Stromal cell of bone marrow (primary cell): Measurements from ENCODE around the gene MRPL21.
A peak's percentile ranks its signal among the peaks of the same experiment; 100 is the strongest.
"Not testable (repeated sequence)": the region's sequence is repeated elsewhere in the genome, so short reads cannot be mapped to it uniquely, and the experiment has no call there.

Experiments
- DNase-seq: peaks from one replicate; pipeline ENCODE4 v3.0.0-alpha.2; 2012; ENCODE audit warnings: low read depth

The MRPL21 gene

GRCh38 chr11:68867066-68867465 lies 36.6 kb downstream of the MRPL21 start:
- no peak for DNase-seq

DNA sequence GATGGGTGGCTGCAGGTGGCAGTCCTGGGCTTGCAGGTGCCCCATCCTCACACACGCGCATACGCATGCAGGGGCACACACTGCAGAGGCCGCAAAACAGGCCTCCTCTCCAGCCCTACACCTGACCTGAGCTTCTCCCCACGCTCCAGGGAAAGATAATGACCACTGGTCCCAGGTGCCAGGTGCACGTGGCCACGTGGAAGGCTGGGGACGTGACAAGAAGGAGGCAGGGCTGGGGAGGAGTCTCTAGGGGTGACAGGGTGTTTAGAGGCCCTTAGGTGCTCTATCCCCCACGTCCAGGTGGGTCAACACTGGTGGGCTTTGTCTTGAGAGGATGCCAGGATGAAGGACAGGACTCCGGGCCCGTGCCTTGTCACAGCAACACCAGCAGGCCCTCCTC lies 38.4 kb downstream of the MRPL21 start:
- no peak for DNase-seq

- DNase-seq, result no peak
These were observed 39.9 kb downstream of the MRPL21 start for GRCh38 chr11:68863553-68864265.

DNA sequence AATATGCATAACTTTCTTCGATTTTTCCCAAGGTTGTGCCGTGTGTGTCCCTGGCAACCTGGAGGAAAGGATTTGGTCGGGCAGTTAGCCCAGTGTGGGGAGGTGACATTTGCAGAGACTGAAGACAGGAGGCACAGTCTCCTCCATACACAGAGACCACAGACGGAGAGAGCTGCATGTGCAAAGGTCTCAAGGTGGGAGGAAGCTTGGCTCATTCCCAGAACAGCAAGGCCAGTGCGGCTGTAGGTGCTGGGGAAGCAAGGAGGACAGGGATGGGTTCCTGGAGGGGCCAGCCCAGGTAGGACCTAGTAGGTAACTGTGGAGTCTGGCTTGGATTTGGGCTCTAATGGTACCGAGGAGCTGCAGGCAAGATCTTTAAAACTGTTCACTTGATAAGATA lies 41.2 kb downstream of the MRPL21 start:
- DNase-seq, result no peak

- DNase-seq, result no peak
These were observed 44.5 kb downstream of the MRPL21 start for GRCh38 chr11:68859123-68859522.

DNA sequence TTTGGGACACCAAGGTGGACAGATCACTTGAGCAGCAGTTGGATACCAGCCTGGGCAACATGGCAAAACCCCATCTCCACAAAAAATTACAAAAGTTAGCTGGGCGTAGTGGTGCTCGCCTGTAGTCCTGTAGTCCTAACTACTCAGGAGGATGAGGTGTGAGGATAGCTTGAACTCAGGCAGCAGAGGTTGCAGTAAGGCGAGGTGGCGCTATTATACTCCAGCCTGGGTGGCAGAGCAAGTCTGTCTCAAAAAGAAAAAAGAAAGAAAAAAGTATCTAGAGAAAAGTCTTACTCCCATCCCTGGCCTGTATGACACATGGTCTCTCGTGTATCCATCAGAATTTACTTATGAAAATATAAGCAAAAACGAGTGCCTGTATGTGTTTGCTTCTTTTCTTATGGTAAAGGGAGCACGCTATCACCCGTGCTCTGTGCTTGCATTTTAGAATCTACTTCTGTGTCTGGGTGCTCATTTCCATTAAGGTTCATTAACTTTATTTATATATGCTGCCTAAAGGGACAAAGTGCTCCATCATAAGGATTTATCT lies 46.5 kb downstream of the MRPL21 start:
- DNase-seq, result no peak

- DNase-seq, result not testable (repeated sequence)
These were observed 47.1 kb downstream of the MRPL21 start for GRCh38 chr11:68856425-68857030.

DNA sequence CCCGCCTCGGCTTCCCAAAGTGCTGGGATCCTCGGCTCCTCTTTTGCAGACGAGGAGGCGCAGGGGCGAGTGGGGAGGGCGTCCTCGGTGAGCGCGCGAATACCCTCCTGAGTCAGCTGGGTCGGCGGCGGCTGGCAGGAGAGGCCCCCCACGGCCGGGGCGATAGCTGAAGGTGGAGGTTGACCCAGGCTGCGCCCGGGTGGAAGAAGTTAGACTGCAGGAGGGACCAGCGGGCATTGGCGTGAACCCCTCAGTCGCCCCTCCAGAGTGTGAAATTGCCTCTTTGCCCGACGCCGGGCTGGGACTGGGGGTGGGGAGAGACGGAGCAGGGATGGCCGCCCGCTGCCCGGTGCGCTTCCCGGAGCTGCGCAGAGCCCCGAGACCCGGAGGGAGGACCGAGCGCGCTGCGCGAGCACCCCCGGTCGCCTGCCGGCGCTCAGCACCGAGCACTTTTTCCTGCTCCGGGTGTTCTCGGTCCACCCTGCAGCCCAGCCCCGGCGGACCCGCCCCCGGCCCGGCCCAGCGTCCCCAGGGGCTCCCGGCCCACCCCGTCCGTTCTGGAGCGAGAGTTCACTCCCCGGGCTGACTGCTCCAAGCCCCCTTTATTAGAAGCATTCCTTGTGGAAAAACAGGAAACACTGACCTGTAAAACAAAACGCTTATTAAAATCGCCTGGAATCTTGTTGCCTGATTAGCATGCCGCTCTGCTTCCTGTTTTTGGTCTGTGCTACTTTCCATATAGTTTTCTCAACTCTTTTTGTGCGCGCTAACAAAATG lies 48.2 kb downstream of the MRPL21 start:
- no peak for DNase-seq

GRCh38 chr11:68854273-68854958 lies 49.2 kb downstream of the MRPL21 start:
- DNase-seq, result no peak

GRCh38 chr11:68852628-68853027 lies 51.0 kb downstream of the MRPL21 start:
- DNase-seq, result no peak

GRCh38 chr11:68848429-68848828 lies 55.2 kb downstream of the MRPL21 start:
- no peak for DNase-seq

DNA sequence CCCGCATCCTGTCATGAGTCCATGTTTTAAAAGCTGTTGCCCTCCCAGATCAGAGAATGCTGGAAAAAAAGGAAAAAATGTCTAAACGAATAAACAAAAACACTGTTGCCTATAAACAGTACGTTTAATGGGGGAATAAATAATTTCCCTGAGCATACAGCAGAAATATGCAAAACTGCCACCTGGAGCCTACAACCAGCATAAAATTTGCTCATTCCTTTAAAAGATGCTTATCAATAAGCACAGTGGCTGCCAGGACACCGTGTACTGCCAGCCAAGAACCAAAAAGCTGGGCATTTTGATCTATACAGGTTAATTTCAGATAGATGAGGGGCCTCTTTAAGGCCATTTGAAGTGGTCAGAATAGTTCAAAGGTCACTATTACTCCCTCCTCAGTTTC lies 56.2 kb downstream of the MRPL21 start:
- no peak for DNase-seq

- no peak for DNase-seq
These were observed 58.2 kb downstream of the MRPL21 start for GRCh38 chr11:68845351-68846002.

- no peak for DNase-seq
These were observed 58.8 kb downstream of the MRPL21 start for GRCh38 chr11:68844801-68845200.

DNA sequence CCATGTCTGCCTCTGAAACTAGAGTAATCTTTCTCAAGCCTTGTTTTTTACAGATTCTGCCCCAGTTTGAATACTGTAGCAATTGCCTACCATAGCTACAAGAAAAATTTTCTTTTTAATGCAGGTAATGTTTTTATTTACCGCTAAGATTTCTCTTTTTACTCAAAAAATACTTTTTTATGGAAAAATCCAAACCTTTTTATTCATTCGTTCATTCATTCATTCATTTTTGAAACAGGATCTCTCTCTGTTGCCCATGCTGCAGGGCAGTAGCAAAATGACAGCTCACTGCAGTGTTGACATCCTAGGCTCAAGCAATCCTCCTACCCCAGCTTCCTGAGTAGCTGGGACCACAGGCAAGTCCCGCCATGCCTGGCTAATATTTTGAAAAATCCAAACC lies 59.3 kb downstream of the MRPL21 start:
- DNase-seq, result no peak

DNA sequence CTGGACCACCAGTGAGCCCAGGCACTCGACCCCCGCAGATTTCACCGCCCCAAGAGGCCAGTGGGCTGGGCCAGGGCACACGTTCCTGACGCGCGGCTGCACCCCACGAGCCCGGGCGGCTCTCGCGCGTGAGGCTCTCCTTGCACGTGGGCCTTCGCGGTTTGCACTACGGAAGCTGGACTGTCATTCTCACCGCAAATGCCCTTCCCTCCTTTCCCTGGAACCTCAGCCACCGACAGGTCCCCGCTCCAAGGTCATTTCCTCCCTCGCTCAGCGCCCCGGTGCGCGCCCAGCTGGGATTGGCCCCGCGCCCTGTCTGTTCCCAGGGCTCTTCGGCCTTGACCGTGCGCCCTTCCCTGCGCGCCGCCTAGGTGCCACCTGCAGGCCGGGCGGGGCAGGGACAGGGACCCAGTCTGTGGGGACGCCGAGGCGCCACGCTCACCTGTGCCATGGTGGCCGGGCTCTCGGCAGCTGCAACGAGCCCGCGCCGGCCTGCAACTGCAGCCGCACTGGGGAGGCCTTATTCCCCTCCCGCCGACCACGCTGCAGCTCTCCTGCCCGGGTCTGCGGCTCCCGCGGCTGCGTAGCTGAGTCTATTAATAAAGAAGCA lies 59.8 kb downstream of the MRPL21 start:
- no peak for DNase-seq

- DNase-seq, result no peak
These were observed 60.5 kb downstream of the MRPL21 start for GRCh38 chr11:68843052-68843561.

GRCh38 chr11:68842427-68843051 lies 61.1 kb downstream of the MRPL21 start:
- no peak for DNase-seq

DNA sequence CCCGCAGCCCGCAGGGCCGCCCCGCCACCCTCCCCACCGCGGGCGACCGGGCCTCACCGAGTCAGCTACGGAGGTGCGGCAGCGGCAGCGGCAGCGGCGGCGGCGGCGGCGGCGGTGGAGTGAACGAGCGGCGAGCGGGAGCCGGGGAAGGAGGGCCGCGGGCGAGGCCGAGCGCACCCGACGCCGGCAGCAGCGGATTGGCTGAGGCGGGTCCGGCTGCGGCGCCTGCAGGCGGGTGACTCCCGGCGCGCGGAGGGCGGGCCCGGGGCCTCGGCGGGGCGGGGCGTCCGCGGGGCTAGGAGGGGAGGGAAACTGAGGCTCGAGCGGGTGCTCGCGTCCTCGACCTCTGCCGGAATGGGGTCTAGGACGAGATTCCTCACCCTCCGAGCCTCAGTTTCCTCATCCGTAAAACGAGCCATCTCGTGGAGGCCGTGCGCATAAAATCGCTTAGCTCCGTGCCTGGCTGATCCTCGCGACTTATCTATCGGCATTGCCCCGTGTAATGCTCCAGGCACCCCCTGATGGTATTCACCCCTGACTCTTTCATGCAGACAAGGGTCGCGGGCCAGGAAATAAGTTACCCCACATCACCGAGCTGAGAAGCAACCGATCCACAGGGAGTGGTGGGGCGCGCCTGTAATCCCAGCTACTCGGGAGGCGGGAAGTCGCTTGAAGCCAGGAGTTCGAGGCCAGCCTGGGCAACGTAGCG lies 61.8 kb downstream of the MRPL21 start, which contains the start of gene CPT1A:
Gene CPT1A, minus strand, starts transcription at position 199 of the 709 bp plus-strand sequence. CDS start 26,442 bp downstream, outside the sequence.
- DNase-seq, result peak; percentile 61
